NT2/D1 (cell line): ENCODE measurements around the gene LARGE2.

Experiments
- DNase-seq: peaks from one replicate; pipeline ENCODE4 v3.0.0-alpha.2; 2011; ENCODE audit warnings: low read depth, low spot score
- H3K27me3 ChIP-seq: 2 replicates; pipeline ENCODE4 v1.6.0; 2011; ENCODE audit warnings: mild to moderate bottlenecking; ENCODE audit not compliant: insufficient read length, insufficient read depth
- H3K36me3 ChIP-seq: 2 replicates; pipeline ENCODE4 v1.6.1; 2011; ENCODE audit warnings: mild to moderate bottlenecking, low read length, mixed read lengths; ENCODE audit not compliant: insufficient read depth, insufficient read length
- H3K4me1 ChIP-seq: 2 replicates; pipeline ENCODE4 v1.5.1; 2011; ENCODE audit not compliant: insufficient read depth, insufficient read length
- H3K4me3 ChIP-seq: 2 replicates; pipeline ENCODE4 v1.5.1; 2011; ENCODE audit warnings: low read depth; ENCODE audit not compliant: insufficient read length
- H3K9ac ChIP-seq: 2 replicates; pipeline ENCODE4 v1.6.0; 2011; ENCODE audit warnings: low read depth; ENCODE audit not compliant: insufficient read length
- H3K9me3 ChIP-seq: 2 replicates; pipeline ENCODE4 v1.5.1; 2011; ENCODE audit warnings: mild to moderate bottlenecking, low read length; ENCODE audit not compliant: insufficient read depth
- SUZ12 ChIP-seq: IDR thresholded peaks from 2 replicates; pipeline ENCODE4 v1.6.1; 2011; ENCODE audit not compliant: insufficient read length, insufficient read depth; ENCODE audit errors: extremely low read depth
- YY1 ChIP-seq: IDR thresholded peaks from 2 replicates; pipeline ENCODE4 v1.6.1; 2011; ENCODE audit not compliant: insufficient read length, insufficient read depth
- ZNF274 ChIP-seq: IDR thresholded peaks from 2 replicates; pipeline ENCODE4 v1.6.1; 2011; ENCODE audit warnings: mild to moderate bottlenecking, low read depth, low read length

The LARGE2 gene

GRCh38 chr11:45929486-45930030 lies 7.1 kb downstream of the LARGE2 start:
- H3K27me3 ChIP-seq, result no peaks in the 10 kb centered on the region
- H3K4me1 ChIP-seq, result peaks cover 13% of the 10 kb centered on the region
- H3K9ac ChIP-seq, result no peak overlapping the region
- H3K4me3 ChIP-seq, result no peak overlapping the region
- TF ChIP-seq YY1, result no peak
- TF ChIP-seq SUZ12, result no peak
- no peak for TF ChIP-seq ZNF274
- no peak for DNase-seq
- H3K36me3 ChIP-seq, result peaks cover 58% of the 10 kb centered on the region
- H3K9me3 ChIP-seq, result no peaks in the 10 kb centered on the region

- no peak overlapping the region for H3K9ac ChIP-seq
- no peaks in the 10 kb centered on the region for H3K9me3 ChIP-seq
- H3K36me3 ChIP-seq, result peaks cover 64% of the 10 kb centered on the region
- no peaks in the 10 kb centered on the region for H3K27me3 ChIP-seq
- no peak for DNase-seq
- H3K4me1 ChIP-seq, result peaks cover 19% of the 10 kb centered on the region
- no peak overlapping the region for H3K4me3 ChIP-seq
- TF ChIP-seq YY1 (no peak), SUZ12 (no peak)
Observed at GRCh38 chr11:45930031-45930794, 7.8 kb downstream of the LARGE2 start.

DNA sequence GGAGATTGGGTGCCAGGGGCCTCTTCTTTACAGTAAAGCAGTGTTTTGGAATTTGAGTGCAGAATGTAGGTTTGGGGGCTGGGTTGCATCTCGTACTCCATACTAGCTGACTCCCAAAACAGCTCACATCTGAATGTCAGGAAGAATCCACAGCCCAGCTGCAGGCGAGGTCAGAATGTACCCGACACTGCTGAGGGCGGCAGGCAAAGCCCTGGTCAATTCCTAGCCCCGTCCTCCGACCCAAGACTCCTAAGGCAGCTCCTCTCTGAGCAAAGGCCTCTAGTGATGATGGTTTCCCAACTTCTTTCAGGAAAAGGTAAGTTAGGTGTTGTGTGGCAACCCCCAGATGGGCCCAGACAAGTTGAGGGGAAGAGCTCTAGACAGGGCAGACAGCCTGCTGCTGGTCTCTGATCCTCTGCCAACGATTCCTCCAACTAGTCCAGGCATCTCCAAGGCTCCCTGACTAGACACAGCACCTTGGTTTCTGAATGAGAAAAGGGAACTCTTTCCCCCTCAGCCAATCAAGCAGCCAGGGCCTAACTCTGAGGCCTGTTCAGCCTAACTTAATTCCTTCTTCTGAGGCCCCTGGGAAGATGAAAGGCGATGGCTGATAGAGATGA lies 8.6 kb downstream of the LARGE2 start:
- H3K4me3 ChIP-seq, result no peak overlapping the region
- peaks cover 20% of the 10 kb centered on the region for H3K4me1 ChIP-seq
- DNase-seq, result no peak
- no peaks in the 10 kb centered on the region for H3K27me3 ChIP-seq
- H3K9ac ChIP-seq, result no peak overlapping the region
- no peaks in the 10 kb centered on the region for H3K9me3 ChIP-seq
- peaks cover 71% of the 10 kb centered on the region for H3K36me3 ChIP-seq
- TF ChIP-seq ZNF274 (no peak), SUZ12 (no peak), YY1 (no peak)

GRCh38 chr11:45931739-45932138 lies 9.3 kb downstream of the LARGE2 start:
- no peak for DNase-seq
- no peaks in the 10 kb centered on the region for H3K27me3 ChIP-seq
- H3K9ac ChIP-seq, result no peak overlapping the region
- no peak overlapping the region for H3K4me3 ChIP-seq
- peaks cover 20% of the 10 kb centered on the region for H3K4me1 ChIP-seq
- peaks cover 67% of the 10 kb centered on the region for H3K36me3 ChIP-seq
- no peaks in the 10 kb centered on the region for H3K9me3 ChIP-seq
- TF ChIP-seq YY1, result no peak
- no peak for TF ChIP-seq ZNF274
- no peak for TF ChIP-seq SUZ12

- no peaks in the 10 kb centered on the region for H3K9me3 ChIP-seq
- no peaks in the 10 kb centered on the region for H3K27me3 ChIP-seq
- H3K4me3 ChIP-seq, result no peak overlapping the region
- no peak for DNase-seq
- peaks cover 64% of the 10 kb centered on the region for H3K36me3 ChIP-seq
- TF ChIP-seq SUZ12 (no peak), YY1 (no peak), ZNF274 (no peak)
- peaks cover 18% of the 10 kb centered on the region for H3K4me1 ChIP-seq
- H3K9ac ChIP-seq, result no peak overlapping the region
Observed at GRCh38 chr11:45932217-45932616, 9.8 kb downstream of the LARGE2 start.

- DNase-seq, result no peak
- Histone ChIP-seq H3K36me3 (peaks cover 53% of the 10 kb centered on the region), H3K27me3 (no peaks in the 10 kb centered on the region), H3K9me3 (no peaks in the 10 kb centered on the region), H3K9ac (no peak overlapping the region), H3K4me1 (peaks cover 20% of the 10 kb centered on the region), H3K4me3 (no peak overlapping the region)
- TF ChIP-seq YY1 (no peak), SUZ12 (no peak), ZNF274 (no peak)
Observed at GRCh38 chr11:45933131-45933831, 10.8 kb downstream of the LARGE2 start.

DNA sequence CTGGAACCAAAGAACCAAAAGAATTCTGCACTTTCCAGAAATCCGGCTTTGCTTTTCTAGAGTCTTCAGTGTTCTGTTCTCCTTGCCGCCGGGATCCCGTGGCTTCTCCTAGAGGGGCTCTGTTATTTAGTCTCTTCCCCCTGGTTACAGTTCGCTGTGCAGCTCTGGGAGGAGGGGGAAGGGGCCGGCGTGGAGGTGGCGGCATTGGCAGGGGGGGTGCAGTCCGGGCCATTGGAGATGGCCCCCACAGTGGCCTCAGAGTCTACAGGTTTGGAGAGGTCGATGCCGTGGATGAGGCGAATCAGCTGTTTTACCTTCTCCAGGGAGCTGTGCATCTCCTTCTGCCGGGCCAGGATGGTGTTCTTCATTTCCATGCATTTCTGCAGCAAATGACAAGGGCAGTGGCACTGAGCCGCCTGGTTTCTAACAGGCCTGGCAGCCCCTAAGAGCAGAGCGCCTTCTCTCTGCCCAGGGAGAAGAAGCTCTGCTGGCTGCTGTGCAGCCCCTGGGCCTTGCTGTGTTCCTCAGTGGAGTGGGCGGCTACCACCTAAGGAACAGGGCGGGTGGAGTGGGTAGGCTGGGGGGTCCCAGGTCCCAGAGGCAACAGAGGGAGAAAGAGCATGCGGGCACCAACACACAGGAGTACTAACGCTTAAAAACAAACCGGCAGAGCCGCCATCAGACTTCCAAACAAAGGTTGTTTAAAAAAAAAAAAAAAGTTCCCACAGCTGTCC lies 11.6 kb downstream of the LARGE2 start:
- Histone ChIP-seq H3K9me3 (no peaks in the 10 kb centered on the region), H3K9ac (no peak overlapping the region), H3K36me3 (peaks cover 50% of the 10 kb centered on the region)

More for the DNA sequence above, 11.6 kb downstream of the LARGE2 start:
- DNase-seq, result no peak
- Histone ChIP-seq H3K4me3 (no peak overlapping the region), H3K4me1 (peaks cover 20% of the 10 kb centered on the region), H3K27me3 (no peaks in the 10 kb centered on the region)
- TF ChIP-seq SUZ12 (no peak), ZNF274 (no peak), YY1 (no peak)
